Thoracic aorta (tissue), 2 donors: ENCODE measurements around the gene ABCC1. TPM values are rescaled to one million over a fixed set of nuclear protein-coding genes. Genes with fewer than 3 reads are reported as not detected.
"Not testable (repeated sequence)": the region's sequence is repeated elsewhere in the genome, so short reads cannot be mapped to it uniquely, and the experiment has no call there.

ENCODE experiments used
- ATAC-seq: fragments of 150-250 bp; one replicate; pipeline ENCODE4 v1.8.0; 2017; ENCODE audit warnings: low read depth; ENCODE audit not compliant: insufficient number of reproducible peaks, low FRiP score
- DNase-seq: peaks from one replicate; pipeline ENCODE4 v3.0.0-alpha.2; 2020; ENCODE audit warnings: low spot score
- H3K27ac ChIP-seq, 2 donors: fragments of 200-600 bp; sonication (generic); 1 replicate in 1 of 2; 2 replicates in 1 of 2; pipeline ENCODE4 v1.5.1; 2016; ENCODE audit warnings: mild to moderate bottlenecking in 2 of 2, moderate library complexity in 2 of 2
- H3K27me3 ChIP-seq: fragments of 200-600 bp; sonication (generic); replicated peaks from 2 replicates; pipeline ENCODE4 v1.6.0; 2016; ENCODE audit warnings: mild to moderate bottlenecking; ENCODE audit not compliant: insufficient read depth
- H3K36me3 ChIP-seq: fragments of 200-600 bp; sonication (generic); one replicate; pipeline ENCODE4 v1.5.1; 2016
- H3K4me1 ChIP-seq, 2 donors: fragments of 200-600 bp; sonication (generic); 1 replicate in 1 of 2; 2 replicates in 1 of 2; pipeline versions ENCODE4 v1.5.1 to v1.6.0; 2016; ENCODE audit warnings: low read depth in 2 of 2, mild to moderate bottlenecking in 1 of 2; ENCODE audit not compliant: control insufficient read depth in 1 of 2
- H3K4me3 ChIP-seq: fragments of 200-600 bp; sonication (generic); 2 replicates; pipeline ENCODE4 v1.5.1; 2016; ENCODE audit warnings: mild to moderate bottlenecking
- H3K9me3 ChIP-seq: fragments of 200-600 bp; sonication (generic); 2 replicates; pipeline ENCODE4 v1.5.1; 2016
- CTCF ChIP-seq: fragments of 200-600 bp; sonication (generic); IDR thresholded peaks from one replicate; pipeline ENCODE4 v1.5.1; 2019; ENCODE audit warnings: antibody characterized with exemption
- total RNA-seq, 2 donors: library from RNA; depleted of rRNA; stranded (reverse); fragments of >200 nt; gene quantifications; one replicate each; pipeline versions ENCODE4 v1.1.0 to v1.2.3, GENCODE V29; 2016

ABCC1 gene
- total RNA-seq, 2 donors from 2014 or later, result 89.2 to 94.9 TPM

GRCh38 chr16:16096858-16097213 is 147.4 kb downstream of the ABCC1 start:
- peaks cover 29 to 56% of the 10 kb centered on the region in 2 donors for H3K4me1 ChIP-seq

GRCh38 chr16:16099320-16099719 is 149.9 kb downstream of the ABCC1 start:
- Histone ChIP-seq H3K4me1 (peaks cover 17 to 41% of the 10 kb centered on the region in 2 donors), H3K4me3 (no peak overlapping the region), H3K9me3 (no peaks in the 10 kb centered on the region), H3K27ac (no peak overlapping the region), H3K36me3 (peaks cover 22% of the 10 kb centered on the region), H3K27me3 (no peaks in the 10 kb centered on the region)
- ATAC-seq, result no peak
- TF ChIP-seq CTCF, result no peak
- no peak for DNase-seq

More at GRCh38 chr16:16096858-16097213, 147.4 kb downstream of the ABCC1 start:
- no peak for ATAC-seq
- Histone ChIP-seq H3K27me3 (no peaks in the 10 kb centered on the region), H3K4me3 (no peak overlapping the region), H3K9me3 (no peaks in the 10 kb centered on the region), H3K36me3 (peaks cover 3% of the 10 kb centered on the region), H3K27ac (peak overlapping the region; percentile 88 to 89)
- no peak for DNase-seq
- no peak for TF ChIP-seq CTCF

- H3K27me3 ChIP-seq, result no peaks in the 10 kb centered on the region
- no peak overlapping the region for H3K27ac ChIP-seq
- no peaks in the 10 kb centered on the region for H3K9me3 ChIP-seq
- ATAC-seq (no peak), DNase-seq (no peak)
- H3K4me3 ChIP-seq, result no peak overlapping the region
- peaks cover 26% of the 10 kb centered on the region for H3K36me3 ChIP-seq
- peaks cover 16 to 29% of the 10 kb centered on the region in 2 donors for H3K4me1 ChIP-seq
- TF ChIP-seq CTCF, result no peak
Measured at GRCh38 chr16:16100631-16101030, 151.2 kb downstream of the ABCC1 start.

GRCh38 chr16:16101585-16101984 is 152.2 kb downstream of the ABCC1 start:
- ATAC-seq (no peak), DNase-seq (no peak)
- Histone ChIP-seq H3K4me3 (no peak overlapping the region), H3K4me1 (peaks cover 8 to 20% of the 10 kb centered on the region in 2 donors), H3K9me3 (no peaks in the 10 kb centered on the region), H3K27me3 (no peaks in the 10 kb centered on the region), H3K27ac (no peak overlapping the region), H3K36me3 (peaks cover 35% of the 10 kb centered on the region)
- no peak for TF ChIP-seq CTCF

GRCh38 chr16:16102738-16103137 is 153.3 kb downstream of the ABCC1 start:
- peak overlapping the region in 1 of 2 donors; percentile 17 for H3K27ac ChIP-seq
- H3K27me3 ChIP-seq, result no peaks in the 10 kb centered on the region
- peaks cover 0 to 8% of the 10 kb centered on the region in 2 donors for H3K4me1 ChIP-seq
- H3K9me3 ChIP-seq, result no peaks in the 10 kb centered on the region
- DNase-seq (no peak), ATAC-seq (no peak)
- no peak for TF ChIP-seq CTCF
- H3K4me3 ChIP-seq, result no peak overlapping the region
- peaks cover 40% of the 10 kb centered on the region for H3K36me3 ChIP-seq

GRCh38 chr16:16104132-16104803 is 154.9 kb downstream of the ABCC1 start:
- not testable (repeated sequence) for ATAC-seq, DNase-seq, H3K9me3 ChIP-seq, H3K27ac ChIP-seq, H3K4me3 ChIP-seq, H3K27me3 ChIP-seq, H3K4me1 ChIP-seq
- peaks cover 37% of the 10 kb centered on the region for H3K36me3 ChIP-seq

- not testable (repeated sequence) for DNase-seq, ATAC-seq, H3K4me1 ChIP-seq, H3K9me3 ChIP-seq, H3K27ac ChIP-seq, H3K27me3 ChIP-seq, H3K4me3 ChIP-seq
- H3K36me3 ChIP-seq, result peaks cover 37% of the 10 kb centered on the region
Measured at GRCh38 chr16:16104804-16105141, 155.4 kb downstream of the ABCC1 start.
